SK-N-SH (cell line): Measurements from ENCODE around the gene HUS1B. TPM values are rescaled to one million over a fixed set of nuclear protein-coding genes. Genes with fewer than 3 reads are reported as not detected.
A peak's percentile ranks its signal among the peaks of the same experiment; 100 is the strongest.
"Not testable (repeated sequence)": the region's sequence is repeated elsewhere in the genome, so short reads cannot be mapped to it uniquely, and the experiment has no call there.

ENCODE experiments used
- CTCF ChIA-PET: fragments of 300-600, 350-600 bp; formaldehyde crosslinking; extraction: SDS; loops from one replicate; lab custom pipeline; 2021; lab: Yijun Ruan, JAX
- POLR2A ChIA-PET: fragments of 350-600 bp; sonication (Branson Sonifier 250); formaldehyde crosslinking; extraction: SDS; loops from one replicate; lab custom pipeline; 2020; ENCODE audit warnings: antibody characterized with exemption, inconsistent platforms; lab: Yijun Ruan, JAX
- DNase-seq: peaks from one replicate; pipeline ENCODE4 v3.0.0; 2012
- H2AFZ ChIP-seq: fragments of 200-600 bp; sonication (generic); 2 replicates; pipeline ENCODE4 v1.8.1; 2016; ENCODE audit warnings: antibody characterized with exemption, mild to moderate bottlenecking, low read depth
- H3F3A ChIP-seq: fragments of 200-600 bp; sonication (generic); replicated peaks from 2 replicates; pipeline ENCODE3; 2016; ENCODE audit warnings: antibody characterized with exemption, mild to moderate bottlenecking; ENCODE audit not compliant: insufficient read depth
- H3K27ac ChIP-seq, 2 experiments: fragments of 200-500 bp in 1 of 2; fragments of 200-600 bp in 1 of 2; sonication (Bioruptor generic) in 1 of 2; sonication (generic), shearing (Covaris generic) in 1 of 2; 2 replicates each; pipeline versions ENCODE4 v1.5.1 to v1.6.1; 2014 to 2016; ENCODE audit warnings: low read depth in 2 of 2, inconsistent platforms in 1 of 2, low read length in 1 of 2, mild to moderate bottlenecking in 1 of 2, mixed read lengths in 1 of 2
- H3K27me3 ChIP-seq: fragments of 200-600 bp; sonication (generic), shearing (Covaris generic); 2 replicates; pipeline ENCODE4 v1.6.1; 2016; ENCODE audit warnings: mixed run types; ENCODE audit not compliant: insufficient read depth
- H3K36me3 ChIP-seq, 2 experiments: fragments of 200-500 bp in 1 of 2; fragments of 200-600 bp in 1 of 2; sonication (Bioruptor generic) in 1 of 2; sonication (generic) in 1 of 2; replicated peaks in 1 of 2; 2 replicates each; pipeline versions ENCODE3 to v1.5.1; 2014 to 2016; ENCODE audit warnings: low read length in 1 of 2, mild to moderate bottlenecking in 1 of 2; ENCODE audit not compliant: insufficient read depth in 2 of 2, control insufficient read depth in 1 of 2
- H3K4me1 ChIP-seq, 2 experiments: fragments of 200-500 bp in 1 of 2; fragments of 200-600 bp in 1 of 2; sonication (Bioruptor generic) in 1 of 2; sonication (generic), shearing (Covaris generic) in 1 of 2; 2 replicates each; pipeline versions ENCODE4 v1.5.1 to v1.6.1; 2014 to 2016; ENCODE audit warnings: low read depth in 1 of 2, low read length in 1 of 2, mixed run types in 1 of 2; ENCODE audit not compliant: insufficient read depth in 2 of 2, control insufficient read depth in 1 of 2
- H3K4me2 ChIP-seq: fragments of 200-600 bp; sonication (generic), shearing (Covaris generic); 2 replicates; pipeline ENCODE4 v1.6.1; 2017; ENCODE audit warnings: mixed run types
- H3K4me3 ChIP-seq, 2 experiments: fragments of 200-500 bp in 1 of 2; fragments of 200-600 bp in 1 of 2; sonication (Bioruptor generic) in 1 of 2; sonication (generic), shearing (Covaris generic) in 1 of 2; 2 replicates each; pipeline versions ENCODE4 v1.5.1 to v1.8.1; 2014 to 2016; ENCODE audit warnings: low read depth in 2 of 2, inconsistent platforms in 1 of 2, low read length in 1 of 2, mild to moderate bottlenecking in 1 of 2, mixed read lengths in 1 of 2, moderate library complexity in 1 of 2
- H3K79me2 ChIP-seq: fragments of 200-600 bp; sonication (generic); 2 replicates; pipeline ENCODE4 v1.8.1; 2017; ENCODE audit warnings: mild to moderate bottlenecking; ENCODE audit not compliant: insufficient read depth
- H3K9ac ChIP-seq: fragments of 200-600 bp; sonication (generic); 2 replicates; pipeline ENCODE4 v1.6.1; 2017; ENCODE audit warnings: mixed run types
- H3K9me2 ChIP-seq: fragments of 200-600 bp; sonication (generic); 2 replicates; pipeline ENCODE4 v1.6.1; 2017; ENCODE audit warnings: mixed run types
- H3K9me3 ChIP-seq: fragments of 200-600 bp; sonication (generic); 2 replicates; pipeline ENCODE4 v1.6.1; 2017; ENCODE audit warnings: mixed run types, mild to moderate bottlenecking, moderate library complexity
- H4K20me1 ChIP-seq: fragments of 200-600 bp; sonication (generic); 2 replicates; pipeline ENCODE4 v1.6.1; 2017; ENCODE audit warnings: mild to moderate bottlenecking, mixed run types; ENCODE audit not compliant: insufficient read depth
- EP300 ChIP-seq, 2 experiments: IDR thresholded peaks; 2 replicates each; pipeline versions ENCODE4 v1.4.0 to v1.6.1; 2012; ENCODE audit warnings: borderline replicate concordance in 1 of 2, low read depth in 1 of 2, low read length in 1 of 2
- FOXM1 ChIP-seq: IDR thresholded peaks from 2 replicates; pipeline ENCODE4 v1.4.0; 2012; ENCODE audit warnings: low read depth, mild to moderate bottlenecking
- NRF1 ChIP-seq: IDR thresholded peaks from 2 replicates; pipeline ENCODE4 v1.6.1; 2012; ENCODE audit warnings: low read depth, mild to moderate bottlenecking, low read length
- PBX3 ChIP-seq: IDR thresholded peaks from 2 replicates; pipeline ENCODE4; 2012
- RAD21 ChIP-seq: IDR thresholded peaks from 2 replicates; pipeline ENCODE4 v1.6.1; 2012; ENCODE audit warnings: mild to moderate bottlenecking, low read length
- RCOR1 ChIP-seq: fragments of 150-350 bp; IDR thresholded peaks from 2 replicates; pipeline ENCODE4 v1.6.1; 2017; ENCODE audit warnings: antibody characterized with exemption, low read length
- RXRA ChIP-seq: IDR thresholded peaks from 2 replicates; pipeline ENCODE4 v1.4.0; 2012; ENCODE audit warnings: low read depth, mild to moderate bottlenecking, borderline replicate concordance
- SIN3A ChIP-seq: IDR thresholded peaks from 2 replicates; pipeline ENCODE4 v1.6.1; 2012; ENCODE audit warnings: low read depth, mild to moderate bottlenecking, low read length, moderate library complexity, borderline replicate concordance
- TAF1 ChIP-seq: IDR thresholded peaks from 2 replicates; pipeline ENCODE4 v1.6.1; 2012; ENCODE audit warnings: low read depth, mild to moderate bottlenecking, low read length, moderate library complexity, borderline replicate concordance
- WGBS: methylation state at CpG from one replicate; pipeline ENCODE4 v1.1.6; 2017; ENCODE audit warnings: low lambda C conversion rate; 5-methylcytosine and 5-hydroxymethylcytosine counted together
- polyA plus RNA-seq, 3 experiments: library from polyadenylated mRNA; depleted of rRNA; stranded (reverse); fragments of >200 nt; gene quantifications; 2 replicates each; pipeline ENCODE4 v1.2.3, GENCODE V29; 2012
- TF ChIP-seq, protein P1 (sequence below): IDR thresholded peaks from 2 replicates; pipeline ENCODE4 v1.4.0; 2012; ENCODE audit warnings: low read depth, borderline replicate concordance

Gene HUS1B
- polyA plus RNA-seq, 1 of the 3 experiments (the other 2 are of a cell fraction), result 0.30 TPM

GRCh38 chr6:694431-695126, 37.7 kb upstream of the HUS1B start:
- H2AFZ ChIP-seq, H3K9ac ChIP-seq, H3K9me2 ChIP-seq, DNase-seq, H3F3A ChIP-seq, H3K4me3 ChIP-seq, H3K27me3 ChIP-seq, H3K4me2 ChIP-seq, H4K20me1 ChIP-seq, H3K9me3 ChIP-seq, H3K36me3 ChIP-seq, H3K27ac ChIP-seq, H3K4me1 ChIP-seq: not testable (repeated sequence)
- H3K79me2 ChIP-seq, result peaks cover 28% of the 10 kb centered on the region
- ChIA-PET POLR2A (interaction anchor here (0.6 kb wide), 1 partner anchor 19 kb away, joined by 3 read pairs; no protein-coding TSS in a partner anchor), CTCF (interaction anchor here (0.7 to 3.1 kb wide), 2 partner anchors 15 to 27 kb away, joined by 3 to 9 read pairs; no protein-coding TSS in a partner anchor)
- WGBS, result 78% methylated on average over 5 of the region's 40 CpGs

DNA sequence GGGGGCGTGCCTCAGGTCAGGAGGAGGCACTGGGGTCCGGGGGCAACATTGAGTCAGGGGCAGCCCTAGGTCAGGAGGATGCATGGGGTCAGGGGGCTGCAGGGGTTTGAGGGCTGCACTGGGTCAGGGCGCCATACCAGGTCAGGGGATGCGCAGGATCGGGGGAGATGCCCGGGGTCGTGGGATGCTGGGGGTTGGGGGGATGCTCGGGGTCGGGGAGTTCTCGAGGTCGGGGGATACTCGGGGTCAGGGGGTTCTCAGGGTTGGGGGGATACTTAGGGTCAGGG, 36.8 kb upstream of the HUS1B start:
- peaks cover 35% of the 10 kb centered on the region for H3K79me2 ChIP-seq
- H3K27ac ChIP-seq, result no peak overlapping the region
- H3K36me3 ChIP-seq, result peaks cover 3 to 5% of the 10 kb centered on the region in 2 experiments
- H3K4me1 ChIP-seq, result peaks cover 6 to 8% of the 10 kb centered on the region in 2 experiments; a peak in 3 of 4 replicates
- H4K20me1 ChIP-seq, result peaks cover 7% of the 10 kb centered on the region; the same call in 1 of the 2 replicates
- ChIA-PET CTCF (interaction anchor here (0.7 kb wide), 1 partner anchor 14 kb away, joined by 3 read pairs; no protein-coding TSS in a partner anchor), POLR2A (no interaction called here)
- peak overlapping the region; percentile 99 for H3K4me2 ChIP-seq
- no peaks in the 10 kb centered on the region for H3K9me3 ChIP-seq
- no peaks in the 10 kb centered on the region for H3F3A ChIP-seq
- H3K9ac ChIP-seq, result peak overlapping the region; percentile 68; the same call in 1 of the 2 replicates
- TF ChIP-seq RAD21, result no peak
- TF ChIP-seq RCOR1, result no peak
- TF ChIP-seq, protein P1, sequence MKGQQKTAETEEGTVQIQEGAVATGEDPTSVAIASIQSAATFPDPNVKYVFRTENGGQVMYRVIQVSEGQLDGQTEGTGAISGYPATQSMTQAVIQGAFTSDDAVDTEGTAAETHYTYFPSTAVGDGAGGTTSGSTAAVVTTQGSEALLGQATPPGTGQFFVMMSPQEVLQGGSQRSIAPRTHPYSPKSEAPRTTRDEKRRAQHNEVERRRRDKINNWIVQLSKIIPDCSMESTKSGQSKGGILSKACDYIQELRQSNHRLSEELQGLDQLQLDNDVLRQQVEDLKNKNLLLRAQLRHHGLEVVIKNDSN, result no peak
- no peak for TF ChIP-seq PBX3
- no peak for TF ChIP-seq RXRA
- TF ChIP-seq NRF1, result no peak
- no peak for TF ChIP-seq EP300 (IDR thresholded peaks at IDR 0.05; ENCODE audit: borderline replicate concordance in 1 of 2, low read depth in 1 of 2, low read length in 1 of 2)
- TF ChIP-seq FOXM1, result no peak
- TF ChIP-seq TAF1, result no peak
- no peak for TF ChIP-seq SIN3A
- no peak for DNase-seq
- WGBS, result 83% methylated on average over 12 of the region's 12 CpGs
- peak overlapping the region; percentile 90 to 93 for H3K4me3 ChIP-seq
- peak overlapping the region; percentile 100; the same call in 1 of the 2 replicates for H2AFZ ChIP-seq
- no peaks in the 10 kb centered on the region for H3K27me3 ChIP-seq
- no peaks in the 10 kb centered on the region for H3K9me2 ChIP-seq
